HG02943 (cell line): ENCODE measurements around the gene CLASP2.

ENCODE experiments used
- ATAC-seq: cut with Tn5 transposase; IDR thresholded peaks from one replicate; pipeline ENCODE4 v1.9.1; 2021; ENCODE audit warnings: mild to moderate bottlenecking, low read depth, moderate library complexity; ENCODE audit not compliant: unreplicated experiment

Gene CLASP2

DNA sequence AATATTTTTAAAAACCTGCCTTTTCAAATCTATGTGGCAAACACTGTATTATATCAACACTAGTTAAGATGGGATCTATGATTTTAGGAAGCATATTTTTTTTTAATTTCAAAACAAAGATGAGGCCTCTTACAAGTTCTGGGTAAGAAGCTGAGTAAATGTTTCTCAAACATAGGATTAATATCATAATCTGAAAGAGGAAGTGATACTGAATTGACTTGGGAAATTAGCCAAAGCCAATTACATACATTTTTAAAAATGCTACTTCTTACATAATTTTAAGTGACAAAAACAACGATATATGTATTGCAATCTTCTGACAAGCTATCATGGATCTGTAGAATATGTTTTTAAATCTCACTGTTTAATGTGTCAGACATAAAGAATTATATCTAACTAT, 142.7 kb downstream of the CLASP2 start:
- no peak for ATAC-seq

DNA sequence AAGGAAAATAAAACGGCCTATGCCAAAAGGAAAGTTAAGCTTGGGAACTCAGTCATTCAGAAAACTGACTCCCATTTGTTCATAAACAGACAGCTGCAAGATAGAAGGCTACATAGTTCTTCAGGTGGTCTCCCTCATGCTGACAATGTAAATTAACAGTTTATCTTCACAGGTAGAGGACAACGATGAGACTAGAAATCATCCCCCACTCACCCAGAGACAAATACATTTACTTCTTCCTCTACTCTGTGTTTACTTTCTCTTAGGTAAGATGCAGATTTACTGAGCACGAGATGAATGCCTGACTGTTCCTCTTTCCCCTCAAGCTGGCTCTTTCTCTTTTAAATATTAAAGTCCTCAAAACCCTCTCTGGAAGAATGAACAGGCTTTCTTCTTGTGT, 160.2 kb downstream of the CLASP2 start:
- no peak for ATAC-seq

DNA sequence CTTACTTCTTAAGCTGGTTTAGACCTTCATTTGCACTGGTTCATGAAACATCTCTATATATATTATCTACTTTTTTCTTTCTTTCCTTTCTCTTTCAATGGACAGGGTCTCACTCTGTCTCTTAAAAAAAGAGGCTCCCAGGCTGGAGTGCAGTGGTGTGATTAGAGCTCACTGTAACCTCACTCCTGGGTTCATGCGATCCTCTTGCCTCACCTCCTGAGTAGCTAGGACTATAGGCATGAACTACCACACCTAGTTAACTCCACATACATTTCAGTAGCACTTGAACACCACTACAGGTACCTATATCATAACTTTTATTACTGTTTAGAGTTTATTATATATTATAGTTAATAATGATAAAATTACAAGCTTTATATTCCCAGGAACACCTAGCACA, 160.8 kb downstream of the CLASP2 start:
- ATAC-seq: no peak

DNA sequence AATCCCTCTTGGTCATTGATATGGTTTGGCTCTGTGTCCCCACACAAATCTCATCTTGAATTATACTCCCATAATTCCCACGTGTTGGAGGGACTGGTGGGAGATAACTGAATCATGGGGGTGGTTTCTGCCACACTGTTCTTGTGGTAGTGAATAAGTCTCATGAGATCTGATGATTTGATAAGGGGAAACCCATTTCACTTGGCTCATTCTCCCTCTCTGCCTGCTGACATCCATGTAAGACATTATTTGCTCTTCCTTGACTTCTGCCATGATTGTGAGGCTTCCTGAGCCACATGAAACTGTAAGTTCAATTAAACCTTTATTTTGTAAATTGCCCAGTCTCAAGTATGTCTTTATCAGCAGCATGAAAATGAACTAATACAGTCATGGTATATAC, 171.0 kb downstream of the CLASP2 start:
- ATAC-seq: no peak

DNA sequence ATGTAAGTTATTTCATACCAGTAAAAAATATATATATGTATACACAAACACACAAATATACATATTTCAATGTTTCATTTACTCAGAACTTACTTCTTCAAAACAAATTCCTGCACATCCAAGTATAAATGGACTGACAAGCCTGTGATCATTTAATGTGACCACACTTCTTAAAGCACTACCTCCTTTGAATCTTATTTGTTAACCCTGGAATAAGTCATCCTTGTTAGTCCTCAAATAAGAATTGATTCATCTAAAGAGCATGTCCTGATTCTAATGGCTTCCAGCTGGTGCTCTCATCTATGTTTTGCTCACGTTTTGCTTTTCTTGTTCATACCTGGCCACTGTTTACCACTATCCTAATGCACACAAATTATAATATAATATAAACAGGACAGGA, 173.9 kb downstream of the CLASP2 start:
- no peak for ATAC-seq

DNA sequence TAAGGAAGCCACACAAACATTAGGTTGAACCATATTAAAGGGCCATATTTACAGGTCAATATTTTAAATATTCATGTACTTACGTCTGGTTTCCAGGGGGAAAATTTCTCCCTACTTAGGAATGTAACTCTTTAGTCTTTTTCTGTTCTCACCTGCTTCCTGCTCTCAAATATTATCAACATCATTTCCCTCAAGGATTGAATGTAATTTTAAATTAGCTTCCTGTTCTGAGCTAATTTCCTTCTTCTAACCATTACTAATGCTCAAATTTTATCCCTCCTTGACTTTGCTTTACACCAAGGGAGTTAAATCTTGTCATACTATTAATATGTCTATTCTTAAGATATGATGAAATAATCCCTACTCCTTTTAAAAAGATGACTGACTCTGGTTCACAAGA, 174.5 kb downstream of the CLASP2 start:
- no peak for ATAC-seq

DNA sequence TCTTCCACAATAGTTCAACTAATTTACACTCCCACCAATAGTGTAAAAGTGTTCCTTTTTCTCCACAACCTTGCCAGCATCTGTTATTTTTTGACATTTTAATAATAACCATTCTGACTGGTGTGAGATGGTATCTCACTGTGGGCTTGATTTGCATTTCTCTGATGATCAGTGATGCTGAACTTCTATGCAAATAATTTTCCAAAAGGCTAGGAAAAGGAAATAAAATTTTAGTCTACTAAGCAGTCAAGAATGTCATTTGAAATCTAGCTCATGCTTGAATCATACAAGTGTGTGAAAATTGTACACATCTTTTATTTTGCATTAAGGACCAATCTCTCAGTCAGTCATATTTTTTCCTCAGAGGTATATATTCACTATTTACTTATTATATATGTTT, 176.1 kb downstream of the CLASP2 start:
- no peak for ATAC-seq

DNA sequence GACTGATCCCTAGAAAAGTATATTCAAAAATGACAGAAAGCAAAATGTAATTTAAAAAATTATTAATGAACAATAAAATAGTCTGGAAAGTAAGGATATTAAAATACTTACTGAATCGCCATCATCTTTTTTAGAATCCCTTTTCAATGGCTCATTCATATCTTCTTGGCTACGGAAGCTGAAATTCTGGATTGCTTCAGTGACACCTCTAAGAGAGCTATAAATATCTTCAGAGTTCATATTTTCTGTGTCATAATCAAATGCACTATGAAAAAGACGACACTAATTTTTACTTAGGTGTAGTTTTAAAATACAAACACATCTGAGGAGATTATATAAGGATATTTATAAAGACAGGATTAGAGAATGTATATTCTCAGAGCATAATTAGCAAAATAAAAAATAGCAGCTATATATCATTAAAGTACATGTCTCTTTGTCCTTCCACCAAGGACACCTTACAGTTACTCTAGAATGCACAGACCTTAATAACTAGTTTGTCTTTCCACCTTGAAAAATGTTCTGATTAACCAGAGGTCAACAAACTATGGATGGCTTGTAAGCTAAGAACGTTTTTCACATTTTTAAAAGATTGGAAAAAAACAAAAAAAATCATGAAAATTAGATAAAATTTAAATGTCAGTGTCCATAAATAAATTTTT, 179.2 kb downstream of the CLASP2 start:
- ATAC-seq: no peak

DNA sequence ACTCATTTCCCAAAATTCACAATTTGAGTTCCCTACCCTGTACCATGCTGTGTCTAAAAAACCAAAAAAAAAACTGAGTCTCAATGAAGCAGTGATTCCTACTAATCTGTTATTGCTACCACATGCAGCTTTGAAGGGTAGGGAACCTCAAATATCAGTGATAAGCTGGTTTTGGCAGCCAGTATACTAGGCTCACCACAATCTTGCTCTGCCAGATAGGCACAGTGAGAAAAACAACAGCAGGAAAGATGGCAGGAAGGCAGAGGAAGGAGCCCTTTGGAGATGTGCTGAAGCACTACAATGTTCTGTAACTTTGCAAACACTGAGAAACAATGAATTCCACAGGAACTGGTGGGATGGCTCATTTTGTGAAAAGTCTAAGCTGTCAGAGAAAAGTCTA, 180.9 kb downstream of the CLASP2 start:
- ATAC-seq: no peak

DNA sequence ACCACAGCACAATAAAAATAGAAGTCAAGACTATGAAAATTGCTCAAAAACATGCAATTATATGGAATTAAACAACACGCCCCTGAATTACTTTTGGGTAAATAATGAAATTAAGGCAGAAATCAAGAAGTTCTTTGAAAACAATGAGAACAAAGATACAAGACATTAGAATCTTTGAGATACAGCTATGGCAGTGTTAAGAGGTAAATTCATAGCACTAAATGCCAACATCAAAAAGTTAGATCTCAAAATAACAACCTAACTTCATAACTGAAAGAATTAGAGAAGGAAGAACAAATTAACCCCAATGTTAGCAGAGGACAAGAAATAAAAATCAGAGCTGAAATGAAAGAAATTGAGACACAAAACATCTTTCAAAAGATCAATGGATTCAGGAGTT, 191.3 kb downstream of the CLASP2 start:
- no peak for ATAC-seq

DNA sequence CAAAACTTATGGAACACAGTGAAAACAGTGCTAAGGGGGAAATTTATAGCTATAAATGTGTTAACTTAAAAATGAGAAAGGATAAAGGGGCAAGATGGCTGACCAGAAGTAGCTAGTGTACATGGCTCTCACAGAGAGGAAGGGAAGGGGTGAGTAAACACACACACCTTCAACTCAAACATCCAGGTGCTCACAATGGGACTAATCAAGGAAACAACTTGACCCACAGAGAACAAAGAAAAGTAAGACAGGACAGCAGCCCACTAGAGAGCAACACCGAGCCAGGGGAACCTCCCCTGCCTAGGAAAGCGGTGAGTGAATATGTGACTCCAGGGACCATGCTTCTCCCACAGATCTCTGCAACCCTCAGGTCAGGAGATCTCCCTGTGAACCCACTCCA, 192.8 kb downstream of the CLASP2 start:
- no peak for ATAC-seq

DNA sequence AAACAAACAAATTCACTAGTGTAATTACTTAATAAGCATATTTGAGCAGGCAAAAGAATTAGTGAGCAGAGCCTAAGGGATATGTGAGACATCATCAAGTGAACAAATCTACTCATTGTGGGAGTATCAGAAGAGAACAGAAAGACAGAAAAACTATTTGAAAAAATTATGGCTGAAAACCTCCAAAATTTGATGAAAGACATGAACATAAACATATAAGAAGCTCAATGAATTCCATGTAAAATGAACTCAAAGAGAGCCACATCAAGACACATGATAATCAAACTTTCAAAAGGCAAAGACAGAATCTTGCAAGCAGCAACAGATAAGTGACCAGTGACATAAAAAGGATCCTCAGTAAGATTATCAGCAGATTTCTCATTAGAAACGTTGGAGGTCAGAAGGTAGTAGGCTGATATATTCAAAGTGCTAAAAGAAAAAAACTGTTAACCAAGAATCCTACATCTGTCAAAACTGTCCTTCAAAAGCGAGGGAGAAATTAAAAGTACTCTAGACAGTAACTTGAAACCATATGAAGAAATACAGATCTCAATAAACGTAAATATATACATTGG, 194.9 kb downstream of the CLASP2 start:
- no peak for ATAC-seq

DNA sequence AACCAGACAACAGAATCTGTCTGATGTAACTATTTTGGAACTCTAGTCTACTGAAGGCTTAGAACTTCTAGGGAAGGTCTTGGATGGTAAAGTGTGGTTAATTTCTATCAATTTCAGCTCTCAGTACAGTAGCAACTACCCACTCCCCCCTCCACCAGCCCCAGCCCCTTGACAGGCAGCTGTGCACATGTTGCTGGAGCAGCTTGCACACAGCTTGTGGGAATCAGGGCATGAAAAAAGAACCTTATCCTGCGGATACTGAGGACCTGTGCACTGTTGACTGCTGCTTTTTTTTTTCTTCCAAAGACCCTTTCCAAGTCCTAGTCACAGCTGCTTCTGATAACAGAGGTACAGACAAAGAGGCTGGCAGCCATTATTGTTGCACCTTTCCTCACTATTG, 196.3 kb downstream of the CLASP2 start:
- no peak for ATAC-seq

DNA sequence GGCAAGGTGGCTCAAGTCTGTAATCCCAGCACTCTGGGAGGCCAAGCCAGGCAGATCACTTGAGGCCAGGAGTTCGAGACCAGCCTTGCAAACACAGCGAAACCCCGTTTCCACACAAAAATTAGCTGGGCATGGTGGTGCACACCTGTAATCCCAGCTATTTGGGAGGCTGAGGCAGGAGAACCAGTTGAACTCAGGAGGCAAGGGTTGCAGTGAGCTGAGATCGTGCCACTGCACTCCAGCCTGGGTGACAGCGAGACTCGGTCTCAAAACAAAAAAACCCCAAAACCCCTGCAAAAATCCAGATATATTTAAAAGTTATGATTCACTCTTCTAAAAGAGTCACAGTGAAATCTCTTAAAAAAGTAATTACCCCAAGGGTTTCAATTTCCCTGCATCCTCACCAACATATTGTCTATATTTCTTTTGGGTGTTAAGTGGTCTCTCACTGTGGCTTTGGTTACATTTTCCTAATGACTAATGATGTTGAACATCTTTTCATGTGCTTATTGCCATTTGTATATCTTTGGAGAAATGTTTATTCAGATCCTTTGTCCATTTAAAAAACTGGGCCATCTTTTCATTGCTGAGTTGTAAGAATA, 204.7 kb downstream of the CLASP2 start:
- ATAC-seq: no peak

DNA sequence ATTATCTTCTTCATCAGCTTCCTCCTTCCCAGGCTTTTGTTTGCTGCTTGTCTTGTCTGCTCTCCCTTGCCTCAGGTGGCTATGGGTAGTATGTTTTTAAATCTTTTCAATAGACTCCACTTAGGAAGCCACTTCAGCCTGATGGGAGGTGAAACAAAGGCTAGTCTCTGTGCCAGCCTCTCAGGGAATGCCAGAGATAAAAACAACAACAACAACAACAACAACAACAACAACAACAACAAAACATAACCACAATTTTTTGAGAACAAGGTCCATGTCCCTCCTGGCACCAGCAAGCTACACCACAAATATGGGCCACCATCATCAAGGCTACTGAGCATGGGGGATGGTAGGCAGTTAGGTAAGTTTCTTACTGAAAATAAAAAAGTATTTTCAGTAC, 213.0 kb downstream of the CLASP2 start:
- ATAC-seq: no peak

DNA sequence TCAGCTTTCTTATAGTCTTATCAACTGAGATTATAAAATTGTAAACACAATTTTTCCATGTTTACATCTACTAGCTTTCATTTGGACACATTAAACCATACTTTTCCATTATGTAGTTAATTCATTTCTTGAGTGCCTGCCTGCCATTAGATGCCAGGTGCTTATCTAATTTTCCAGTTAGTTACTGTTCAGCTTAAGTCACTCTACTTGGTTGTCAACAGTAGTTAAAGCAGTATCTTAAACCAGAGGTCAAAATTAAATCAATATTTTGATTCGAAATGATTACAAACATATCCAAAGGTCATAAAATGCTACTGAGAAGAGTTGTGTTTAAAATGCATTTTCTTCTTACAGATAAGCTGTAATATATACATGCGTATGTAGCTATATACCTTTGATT, 221.6 kb downstream of the CLASP2 start:
- ATAC-seq: no peak

DNA sequence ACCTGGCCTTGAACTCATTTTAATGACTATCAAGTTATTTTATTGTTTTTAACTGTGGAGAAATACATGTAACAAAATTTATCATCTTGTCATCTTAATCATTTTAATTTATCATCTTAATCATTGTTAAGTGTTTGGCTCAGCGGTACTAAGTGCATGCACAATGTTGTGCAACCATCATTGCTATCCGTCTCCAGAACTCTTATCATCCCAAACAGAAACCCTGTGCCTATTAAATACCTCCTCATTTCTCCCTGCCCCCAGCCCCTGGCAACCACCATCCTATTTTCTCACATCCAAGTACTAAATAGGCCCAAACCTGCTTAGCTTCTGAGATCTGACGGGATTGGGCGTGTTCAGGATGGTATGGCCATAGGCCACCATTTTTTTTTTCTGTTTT, 226.3 kb downstream of the CLASP2 start:
- no peak for ATAC-seq

DNA sequence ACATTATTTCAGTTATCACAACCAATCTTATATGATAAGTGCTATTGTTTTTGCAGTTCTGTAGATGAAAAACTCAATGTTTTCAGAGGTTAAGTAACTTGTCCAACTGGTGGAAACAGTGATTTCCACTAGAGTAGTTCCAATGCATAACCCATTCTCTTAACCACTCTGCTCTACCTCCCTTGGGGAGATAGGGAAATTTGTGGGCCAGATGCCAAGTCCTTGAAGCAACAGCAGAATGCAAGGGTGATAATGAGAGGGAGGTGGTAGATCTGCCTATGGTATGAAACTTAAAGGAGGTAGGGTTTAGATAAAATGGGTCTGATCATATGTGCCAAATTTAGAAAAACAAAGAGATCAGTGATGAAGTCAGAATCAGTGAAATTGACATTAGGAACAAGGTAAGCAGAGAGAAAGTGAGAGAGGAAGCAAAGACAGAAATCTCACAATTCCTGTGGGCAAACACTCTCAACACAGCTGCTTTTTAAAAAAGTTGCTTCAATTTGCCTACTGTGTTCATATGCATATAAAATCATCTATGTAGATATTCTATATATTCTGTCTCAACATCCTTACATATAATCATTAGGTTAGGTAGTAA, 227.3 kb downstream of the CLASP2 start:
- ATAC-seq: no peak

DNA sequence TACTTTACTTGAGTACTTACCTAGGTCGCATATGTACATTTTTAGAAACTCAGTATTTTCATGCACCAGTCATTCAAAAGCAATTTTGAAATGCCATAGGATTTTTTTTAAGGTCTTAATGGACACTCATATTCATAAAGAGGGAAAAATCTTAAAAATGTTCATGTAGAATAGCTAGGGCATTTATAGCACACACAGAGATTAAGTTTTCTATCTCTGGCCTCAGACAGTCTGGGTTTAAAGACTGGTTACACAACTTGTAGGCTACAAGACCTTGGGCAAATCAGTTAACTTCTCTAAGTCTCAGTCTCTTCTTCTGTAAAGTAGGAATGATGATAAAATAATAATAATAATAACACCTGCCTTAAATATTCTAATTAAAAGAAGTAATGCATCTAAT, 229.4 kb downstream of the CLASP2 start:
- ATAC-seq: no peak

DNA sequence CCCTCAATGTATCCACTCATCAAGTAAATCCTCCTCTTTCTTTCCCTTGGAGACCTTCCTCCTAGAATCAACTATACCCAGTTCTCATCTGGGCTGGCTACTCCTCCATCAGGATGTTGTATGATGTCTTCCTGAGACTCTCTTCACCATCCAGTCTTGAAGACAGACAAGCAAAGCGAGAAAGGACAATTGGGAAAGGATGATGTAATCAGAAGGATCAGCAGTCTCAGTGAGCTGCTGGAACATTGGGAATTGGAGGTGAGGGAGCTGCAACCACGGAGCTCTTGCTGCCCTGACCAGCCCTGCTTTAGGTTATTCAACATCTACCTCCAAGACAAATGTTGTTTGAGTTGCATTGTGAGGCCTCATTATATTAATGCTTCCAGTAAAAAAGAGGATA, 229.8 kb downstream of the CLASP2 start:
- ATAC-seq: no peak

DNA sequence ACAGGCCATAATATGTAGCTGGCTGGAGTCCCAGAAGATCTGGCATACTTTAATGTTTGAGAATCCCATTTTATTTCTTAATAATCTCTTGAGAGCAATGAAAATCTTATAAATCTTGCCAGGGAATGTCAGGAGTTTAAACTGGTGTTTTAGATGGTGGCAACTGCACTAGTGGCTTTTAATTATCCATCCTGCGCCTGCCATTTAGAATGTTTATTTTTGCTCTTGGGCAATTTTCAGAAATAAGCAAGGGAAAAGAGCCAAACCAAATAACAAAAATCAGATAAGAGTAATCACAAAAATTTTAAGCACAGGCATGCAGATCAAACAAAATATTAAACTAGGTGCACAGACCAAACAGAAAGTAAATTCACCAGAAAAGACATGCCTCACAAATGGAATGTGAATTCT, 235.9 kb downstream of the CLASP2 start:
- ATAC-seq: no peak

DNA sequence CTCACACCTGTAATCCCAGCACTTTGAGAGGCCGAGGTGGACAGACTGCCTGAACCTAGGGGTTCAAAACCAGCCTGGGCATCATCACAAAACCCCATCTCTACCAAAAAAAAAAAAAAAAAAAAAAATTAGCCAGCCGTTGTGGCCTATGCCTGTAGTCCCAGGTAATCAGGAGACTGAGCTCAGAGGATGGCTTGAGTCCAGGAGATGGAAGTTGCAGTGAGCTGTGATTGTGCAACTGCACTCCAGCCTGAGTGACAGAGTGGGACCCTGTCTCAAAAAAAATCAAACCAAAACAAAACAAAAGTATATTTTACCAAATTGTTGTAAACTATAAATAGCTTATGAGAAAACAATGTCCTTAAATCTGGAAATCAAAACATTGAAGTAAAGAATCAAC, 243.2 kb downstream of the CLASP2 start:
- no peak for ATAC-seq
